BJ (cell line): Measurements from ENCODE around the gene NCS1. TPM values are rescaled to one million over a fixed set of nuclear protein-coding genes. Genes with fewer than 3 reads are reported as not detected.

Source experiments
- CTCF ChIA-PET: fragments of 350-600 bp; formaldehyde crosslinking; extraction: SDS; loops from one replicate; lab custom pipeline; 2021; ENCODE audit warnings: antibody characterized with exemption, inconsistent platforms; lab: Yijun Ruan, JAX
- POLR2A ChIA-PET: fragments of 300-600 bp; sonication (Branson Sonifier 250); formaldehyde crosslinking; extraction: SDS; loops from one replicate; lab custom pipeline; 2021; ENCODE audit warnings: antibody characterized with exemption; lab: Charles Lee
- DNase-seq: peaks from one replicate; pipeline ENCODE4 v3.0.0-alpha.2; 2011; ENCODE audit warnings: low read depth
- H3K27me3 ChIP-seq: 2 replicates; pipeline ENCODE4 v1.6.0; 2011; ENCODE audit warnings: low read length; ENCODE audit not compliant: control insufficient read depth, insufficient read depth
- H3K36me3 ChIP-seq: 2 replicates; pipeline ENCODE4 v1.5.1; 2011; ENCODE audit warnings: low read length; ENCODE audit not compliant: control insufficient read depth, insufficient read depth
- H3K4me3 ChIP-seq: 2 replicates; pipeline ENCODE4 v1.5.1; 2011; ENCODE audit warnings: low read depth, mild to moderate bottlenecking, control low read depth, low read length
- CTCF ChIP-seq: IDR thresholded peaks from 2 replicates; pipeline ENCODE4 v1.5.1; 2011; ENCODE audit warnings: low read depth, mild to moderate bottlenecking, control low read depth, inconsistent platforms, low read length, moderate library complexity; ENCODE audit not compliant: insufficient read depth
- polyA plus RNA-seq: library from polyadenylated mRNA; depleted of rRNA; stranded (reverse); fragments of >200 nt; gene quantifications from 2 replicates; pipeline ENCODE4 v1.2.3, GENCODE V29; 2011

Gene NCS1
- polyA plus RNA-seq, 1 experiment = 67.7 TPM

- POLR2A ChIA-PET = no interaction called here
- no peak for TF ChIP-seq CTCF
- no peak for DNase-seq
- Histone ChIP-seq H3K36me3 (no peaks in the 10 kb centered on the region), H3K4me3 (no peak overlapping the region), H3K27me3 (no peaks in the 10 kb centered on the region)
- CTCF ChIA-PET = no interaction called here
Observed at GRCh38 chr9:130150779-130151382, 21.3 kb upstream of the NCS1 start.

GRCh38 chr9:130154816-130155215, 17.4 kb upstream of the NCS1 start:
- no peaks in the 10 kb centered on the region for H3K27me3 ChIP-seq
- ChIA-PET POLR2A (no interaction called here), CTCF (interaction anchor here (0.7 kb wide), 1 partner anchor 14 kb away, joined by 3 read pairs; no protein-coding TSS in a partner anchor)
- no peak overlapping the region for H3K4me3 ChIP-seq
- H3K36me3 ChIP-seq = no peaks in the 10 kb centered on the region
- DNase-seq = no peak
- TF ChIP-seq CTCF = no peak

GRCh38 chr9:130155647-130156046, 16.6 kb upstream of the NCS1 start:
- Histone ChIP-seq H3K36me3 (no peaks in the 10 kb centered on the region), H3K27me3 (no peaks in the 10 kb centered on the region), H3K4me3 (no peak overlapping the region)
- no peak for TF ChIP-seq CTCF
- ChIA-PET CTCF (interaction anchor here (0.9 to 1.1 kb wide), 4 partner anchors 15 to 34 kb away, joined by 3 to 5 read pairs (median 4); no protein-coding TSS in a partner anchor), POLR2A (no interaction called here)
- DNase-seq = no peak

DNA sequence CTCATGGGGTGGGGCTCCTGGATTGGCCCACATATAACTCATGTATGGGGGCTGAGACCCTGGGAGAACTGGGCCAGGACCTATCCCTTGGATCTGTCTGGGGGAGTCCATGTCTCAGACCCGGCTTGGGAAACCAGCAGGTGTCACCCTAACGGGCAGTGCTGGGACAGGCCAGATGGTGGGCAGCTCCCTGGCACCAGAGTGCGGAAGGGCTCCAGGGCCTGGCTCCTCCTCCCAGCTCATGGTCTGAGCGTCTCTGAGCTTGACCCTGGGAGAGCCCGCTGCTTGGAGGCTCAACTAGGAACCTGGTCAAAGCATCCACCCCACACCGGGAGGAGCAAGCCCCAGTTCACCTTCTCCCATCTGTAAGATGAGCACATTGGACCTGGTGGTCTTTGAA, 15.5 kb upstream of the NCS1 start:
- POLR2A ChIA-PET = no interaction called here
- Histone ChIP-seq H3K4me3 (no peak overlapping the region), H3K36me3 (no peaks in the 10 kb centered on the region), H3K27me3 (no peaks in the 10 kb centered on the region)
- DNase-seq = no peak
- peak; percentile 28 for TF ChIP-seq CTCF
- CTCF ChIA-PET = interaction anchor here (0.7 to 1.4 kb wide), 7 partner anchors 9 to 186 kb away, joined by 3 to 6 read pairs (median 3); no protein-coding TSS in a partner anchor

GRCh38 chr9:130157079-130157478, 15.1 kb upstream of the NCS1 start:
- no peak for DNase-seq
- Histone ChIP-seq H3K36me3 (no peaks in the 10 kb centered on the region), H3K4me3 (no peak overlapping the region), H3K27me3 (no peaks in the 10 kb centered on the region)
- CTCF ChIA-PET = interaction anchor here (0.6 to 1.4 kb wide), 6 partner anchors 9 to 528 kb away, joined by 3 to 6 read pairs (median 3); no protein-coding TSS in a partner anchor
- TF ChIP-seq CTCF = no peak
- POLR2A ChIA-PET = no interaction called here
